NCI-H226 (cell line): ENCODE results near the gene RIMKLA.

Experiments
- DNase-seq: peaks from one replicate; pipeline ENCODE4 v3.0.0-alpha.2; 2015

Gene RIMKLA

GRCh38 chr1:42379794-42380585, 602 bp upstream of the RIMKLA start:
- DNase-seq, result peak; percentile 29

- DNase-seq, result no peak
These were observed 685 bp downstream of the RIMKLA start for GRCh38 chr1:42381280-42381673.

- no peak for DNase-seq
These were observed 4.7 kb downstream of the RIMKLA start for GRCh38 chr1:42385283-42385682.

GRCh38 chr1:42386051-42386450, 5.5 kb downstream of the RIMKLA start:
- DNase-seq, result no peak

- DNase-seq, result no peak
These were observed 11.7 kb downstream of the RIMKLA start for GRCh38 chr1:42392255-42392654.

- no peak for DNase-seq
These were observed 12.6 kb downstream of the RIMKLA start for GRCh38 chr1:42392967-42393848.

- no peak for DNase-seq
These were observed 18.9 kb downstream of the RIMKLA start for GRCh38 chr1:42399315-42400100.

- no peak for DNase-seq
These were observed 23.3 kb downstream of the RIMKLA start for GRCh38 chr1:42403880-42404400.

- DNase-seq, result no peak
These were observed 34.2 kb downstream of the RIMKLA start for GRCh38 chr1:42414551-42415496.

- DNase-seq, result no peak
These were observed 36.6 kb downstream of the RIMKLA start for GRCh38 chr1:42417166-42417565.

GRCh38 chr1:42418516-42418915, 37.9 kb downstream of the RIMKLA start:
- no peak for DNase-seq

- DNase-seq, result no peak
These were observed 38.7 kb downstream of the RIMKLA start for GRCh38 chr1:42419126-42419821.

GRCh38 chr1:42420121-42420520, 39.5 kb downstream of the RIMKLA start:
- DNase-seq, result no peak

GRCh38 chr1:42420911-42421585, 40.5 kb downstream of the RIMKLA start:
- peak; percentile 29 for DNase-seq

- DNase-seq, result no peak
These were observed 42.1 kb downstream of the RIMKLA start for GRCh38 chr1:42422737-42423136.

GRCh38 chr1:42423681-42424080, 43.1 kb downstream of the RIMKLA start:
- no peak for DNase-seq

GRCh38 chr1:42424201-42424600, 43.6 kb downstream of the RIMKLA start:
- no peak for DNase-seq

GRCh38 chr1:42427240-42427639, 46.6 kb downstream of the RIMKLA start:
- DNase-seq, result no peak

GRCh38 chr1:42429603-42430002, 49.0 kb downstream of the RIMKLA start:
- no peak for DNase-seq
